ENCODE results near the gene REEP5. TPM values are rescaled to one million over a fixed set of nuclear protein-coding genes. Genes with fewer than 3 reads are reported as not detected.

REEP5 gene
- total RNA-seq, 1 experiment from 2014 or later, result 99.3 TPM

- H3K4me3 Mint-ChIP-seq (ENCODE audit: unreplicated experiment), result no peak overlapping the region
- H3K9me3 ChIP-seq, result no peaks in the 10 kb centered on the region
- intact Hi-C loops (cut with micrococcal nuclease; ENCODE audit: unreplicated experiment), result no loop called here
- no peak for DNase-seq
- TF ChIP-seq CTCF (IDR thresholded peaks at IDR 0.05; ENCODE audit: insufficient read depth in 1 of 2, low read depth in 1 of 2, low read length in 1 of 2, severe bottlenecking in 1 of 2, unreplicated experiment in 1 of 2), result no peak
- no peaks in the 10 kb centered on the region for H3K36me3 ChIP-seq (ENCODE audit: control insufficient read depth, insufficient read depth, low read length)
- no peaks in the 10 kb centered on the region for H3K4me1 ChIP-seq
- no peaks in the 10 kb centered on the region for H3K9me3 Mint-ChIP-seq (ENCODE audit: unreplicated experiment)
- no peak overlapping the region for H3K27ac Mint-ChIP-seq (ENCODE audit: unreplicated experiment)
- H3K27me3 Mint-ChIP-seq (ENCODE audit: insufficient read depth, unreplicated experiment), result no peaks in the 10 kb centered on the region
- ChIA-PET CTCF (interaction anchor here (0.7 kb wide), 1 partner anchor 142 kb away, joined by 6 read pairs; no protein-coding TSS in a partner anchor), POLR2A (no interaction called here)
- H3K4me1 Mint-ChIP-seq (ENCODE audit: low read depth, unreplicated experiment), result no peaks in the 10 kb centered on the region
- H3K36me3 Mint-ChIP-seq (ENCODE audit: insufficient read depth, unreplicated experiment), result peaks cover 17% of the 10 kb centered on the region
- no TSS peak for BruUV-seq (replicated peaks)
- H3K4me3 ChIP-seq (ENCODE audit: low read depth, low read length), result no peak overlapping the region
- no peaks in the 10 kb centered on the region for H3K27me3 ChIP-seq (replicated peaks; ENCODE audit: control insufficient read depth, insufficient read depth, low read length)
Observed at GRCh38 chr5:112833971-112834370, 88.1 kb downstream of the REEP5 start.

- no peaks in the 10 kb centered on the region for H3K27me3 ChIP-seq (replicated peaks; ENCODE audit: control insufficient read depth, insufficient read depth, low read length)
- no peak overlapping the region for H3K27ac Mint-ChIP-seq (ENCODE audit: unreplicated experiment)
- intact Hi-C loops (cut with micrococcal nuclease; ENCODE audit: unreplicated experiment), result no loop called here
Observed at GRCh38 chr5:112830378-112830777, 91.6 kb downstream of the REEP5 start.

More at GRCh38 chr5:112830378-112830777, 91.6 kb downstream of the REEP5 start:
- H3K4me1 ChIP-seq, result no peaks in the 10 kb centered on the region
- TF ChIP-seq CTCF (IDR thresholded peaks at IDR 0.05; ENCODE audit: insufficient read depth in 1 of 2, low read depth in 1 of 2, low read length in 1 of 2, severe bottlenecking in 1 of 2, unreplicated experiment in 1 of 2), result no peak
- Mint-ChIP-seq H3K27me3 (ENCODE audit: insufficient read depth, unreplicated experiment) (no peaks in the 10 kb centered on the region), H3K4me1 (ENCODE audit: low read depth, unreplicated experiment) (no peaks in the 10 kb centered on the region), H3K36me3 (ENCODE audit: insufficient read depth, unreplicated experiment) (peaks cover 12% of the 10 kb centered on the region), H3K4me3 (ENCODE audit: unreplicated experiment) (no peak overlapping the region), H3K9me3 (ENCODE audit: unreplicated experiment) (no peaks in the 10 kb centered on the region)
- CTCF ChIA-PET, result no interaction called here
- no TSS peak for BruUV-seq (replicated peaks)
- POLR2A ChIA-PET, result no interaction called here
- no peaks in the 10 kb centered on the region for H3K9me3 ChIP-seq
- no peaks in the 10 kb centered on the region; the same call in 1 of the 2 replicates for H3K36me3 ChIP-seq (ENCODE audit: control insufficient read depth, insufficient read depth, low read length)
- no peak for DNase-seq
- H3K4me3 ChIP-seq (ENCODE audit: low read depth, low read length), result no peak overlapping the region

Other genes with a start within 250 kb of the REEP5 start
- gene APC, start 184.3 kb downstream of the REEP5 start, total RNA-seq (2022), result 27.5 and 28.6 TPM in 2 replicates
- gene SRP19, start 60.9 kb downstream of the REEP5 start, total RNA-seq (2022), result 63.5 and 65.1 TPM in 2 replicates
- gene DCP2, start 54.6 kb upstream of the REEP5 start, total RNA-seq (2022), result 146 and 149 TPM in 2 replicates